SK-N-SH (cell line): ENCODE data around the gene RPL21. TPM values are rescaled to one million over a fixed set of nuclear protein-coding genes. Genes with fewer than 3 reads are reported as not detected.

Source experiments
- CTCF ChIA-PET: fragments of 300-600, 350-600 bp; formaldehyde crosslinking; extraction: SDS; loops from one replicate; lab custom pipeline; 2021; lab: Yijun Ruan, JAX
- POLR2A ChIA-PET: fragments of 350-600 bp; sonication (Branson Sonifier 250); formaldehyde crosslinking; extraction: SDS; loops from one replicate; lab custom pipeline; 2020; ENCODE audit warnings: antibody characterized with exemption, inconsistent platforms; lab: Yijun Ruan, JAX
- DNase-seq: peaks from one replicate; pipeline ENCODE4 v3.0.0; 2012
- H2AFZ ChIP-seq: fragments of 200-600 bp; sonication (generic); 2 replicates; pipeline ENCODE4 v1.8.1; 2016; ENCODE audit warnings: antibody characterized with exemption, mild to moderate bottlenecking, low read depth
- H3F3A ChIP-seq: fragments of 200-600 bp; sonication (generic); replicated peaks from 2 replicates; pipeline ENCODE3; 2016; ENCODE audit warnings: antibody characterized with exemption, mild to moderate bottlenecking; ENCODE audit not compliant: insufficient read depth
- H3K27ac ChIP-seq, 2 experiments: fragments of 200-500 bp in 1 of 2; fragments of 200-600 bp in 1 of 2; sonication (Bioruptor generic) in 1 of 2; sonication (generic), shearing (Covaris generic) in 1 of 2; 2 replicates each; pipeline versions ENCODE4 v1.5.1 to v1.6.1; 2014 to 2016; ENCODE audit warnings: low read depth in 2 of 2, inconsistent platforms in 1 of 2, low read length in 1 of 2, mild to moderate bottlenecking in 1 of 2, mixed read lengths in 1 of 2
- H3K27me3 ChIP-seq: fragments of 200-600 bp; sonication (generic), shearing (Covaris generic); 2 replicates; pipeline ENCODE4 v1.6.1; 2016; ENCODE audit warnings: mixed run types; ENCODE audit not compliant: insufficient read depth
- H3K36me3 ChIP-seq, 2 experiments: fragments of 200-500 bp in 1 of 2; fragments of 200-600 bp in 1 of 2; sonication (Bioruptor generic) in 1 of 2; sonication (generic) in 1 of 2; replicated peaks in 1 of 2; 2 replicates each; pipeline versions ENCODE3 to v1.5.1; 2014 to 2016; ENCODE audit warnings: low read length in 1 of 2, mild to moderate bottlenecking in 1 of 2; ENCODE audit not compliant: insufficient read depth in 2 of 2, control insufficient read depth in 1 of 2
- H3K4me1 ChIP-seq, 2 experiments: fragments of 200-500 bp in 1 of 2; fragments of 200-600 bp in 1 of 2; sonication (Bioruptor generic) in 1 of 2; sonication (generic), shearing (Covaris generic) in 1 of 2; 2 replicates each; pipeline versions ENCODE4 v1.5.1 to v1.6.1; 2014 to 2016; ENCODE audit warnings: low read depth in 1 of 2, low read length in 1 of 2, mixed run types in 1 of 2; ENCODE audit not compliant: insufficient read depth in 2 of 2, control insufficient read depth in 1 of 2
- H3K4me2 ChIP-seq: fragments of 200-600 bp; sonication (generic), shearing (Covaris generic); 2 replicates; pipeline ENCODE4 v1.6.1; 2017; ENCODE audit warnings: mixed run types
- H3K4me3 ChIP-seq, 2 experiments: fragments of 200-500 bp in 1 of 2; fragments of 200-600 bp in 1 of 2; sonication (Bioruptor generic) in 1 of 2; sonication (generic), shearing (Covaris generic) in 1 of 2; 2 replicates each; pipeline versions ENCODE4 v1.5.1 to v1.8.1; 2014 to 2016; ENCODE audit warnings: low read depth in 2 of 2, inconsistent platforms in 1 of 2, low read length in 1 of 2, mild to moderate bottlenecking in 1 of 2, mixed read lengths in 1 of 2, moderate library complexity in 1 of 2
- H3K79me2 ChIP-seq: fragments of 200-600 bp; sonication (generic); 2 replicates; pipeline ENCODE4 v1.8.1; 2017; ENCODE audit warnings: mild to moderate bottlenecking; ENCODE audit not compliant: insufficient read depth
- H3K9ac ChIP-seq: fragments of 200-600 bp; sonication (generic); 2 replicates; pipeline ENCODE4 v1.6.1; 2017; ENCODE audit warnings: mixed run types
- H3K9me2 ChIP-seq: fragments of 200-600 bp; sonication (generic); 2 replicates; pipeline ENCODE4 v1.6.1; 2017; ENCODE audit warnings: mixed run types
- H3K9me3 ChIP-seq: fragments of 200-600 bp; sonication (generic); 2 replicates; pipeline ENCODE4 v1.6.1; 2017; ENCODE audit warnings: mixed run types, mild to moderate bottlenecking, moderate library complexity
- H4K20me1 ChIP-seq: fragments of 200-600 bp; sonication (generic); 2 replicates; pipeline ENCODE4 v1.6.1; 2017; ENCODE audit warnings: mild to moderate bottlenecking, mixed run types; ENCODE audit not compliant: insufficient read depth
- CTCF ChIP-seq: fragments of 200-600 bp; sonication (generic); IDR thresholded peaks from 2 replicates; pipeline ENCODE4 v1.6.1; 2017; ENCODE audit warnings: antibody characterized with exemption, mild to moderate bottlenecking, moderate library complexity
- ELF1 ChIP-seq: IDR thresholded peaks from 2 replicates; pipeline ENCODE4 v1.4.0; 2012
- EP300 ChIP-seq, 2 experiments: IDR thresholded peaks; 2 replicates each; pipeline versions ENCODE4 v1.4.0 to v1.6.1; 2012; ENCODE audit warnings: borderline replicate concordance in 1 of 2, low read depth in 1 of 2, low read length in 1 of 2
- FOSL2 ChIP-seq: IDR thresholded peaks from 2 replicates; pipeline ENCODE4 v1.4.0; 2012; ENCODE audit warnings: low read depth, mild to moderate bottlenecking, moderate library complexity, borderline replicate concordance
- GABPA ChIP-seq: IDR thresholded peaks from 2 replicates; pipeline ENCODE4 v1.4.0; 2012; ENCODE audit warnings: low read depth, mild to moderate bottlenecking
- MEF2A ChIP-seq: IDR thresholded peaks from 2 replicates; pipeline ENCODE4 v1.4.0; 2012; ENCODE audit warnings: low read depth, borderline replicate concordance
- MXI1 ChIP-seq: IDR thresholded peaks from 2 replicates; pipeline ENCODE4 v1.6.1; 2012; ENCODE audit warnings: mild to moderate bottlenecking, low read depth, low read length, improper control_type of control experiment
- NRF1 ChIP-seq: IDR thresholded peaks from 2 replicates; pipeline ENCODE4 v1.6.1; 2012; ENCODE audit warnings: low read depth, mild to moderate bottlenecking, low read length
- RCOR1 ChIP-seq: fragments of 150-350 bp; IDR thresholded peaks from 2 replicates; pipeline ENCODE4 v1.6.1; 2017; ENCODE audit warnings: antibody characterized with exemption, low read length
- RFX5 ChIP-seq: IDR thresholded peaks from 2 replicates; pipeline ENCODE4 v1.6.1; 2012; ENCODE audit warnings: mild to moderate bottlenecking, improper control_type of control experiment, low read length
- SIN3A ChIP-seq: IDR thresholded peaks from 2 replicates; pipeline ENCODE4 v1.6.1; 2012; ENCODE audit warnings: low read depth, mild to moderate bottlenecking, low read length, moderate library complexity, borderline replicate concordance
- TAF1 ChIP-seq: IDR thresholded peaks from 2 replicates; pipeline ENCODE4 v1.6.1; 2012; ENCODE audit warnings: low read depth, mild to moderate bottlenecking, low read length, moderate library complexity, borderline replicate concordance
- TEAD4 ChIP-seq: IDR thresholded peaks from 2 replicates; pipeline ENCODE4 v1.4.0; 2012; ENCODE audit warnings: mild to moderate bottlenecking, borderline replicate concordance; ENCODE audit not compliant: insufficient read depth
- USF1 ChIP-seq: IDR thresholded peaks from 2 replicates; pipeline ENCODE4 v1.4.0; 2012; ENCODE audit warnings: low read depth, borderline replicate concordance
- ZBTB33 ChIP-seq: IDR thresholded peaks from 2 replicates; pipeline ENCODE4 v1.4.0; 2012; ENCODE audit warnings: low read depth, borderline replicate concordance
- WGBS: methylation state at CpG from one replicate; pipeline ENCODE4 v1.1.6; 2017; ENCODE audit warnings: low lambda C conversion rate; 5-methylcytosine and 5-hydroxymethylcytosine counted together
- polyA plus RNA-seq, 3 experiments: library from polyadenylated mRNA; depleted of rRNA; stranded (reverse); fragments of >200 nt; gene quantifications; 2 replicates each; pipeline ENCODE4 v1.2.3, GENCODE V29; 2012

The RPL21 gene
- polyA plus RNA-seq, 1 of the 3 experiments (the other 2 are of a cell fraction), result 1,261 TPM

DNA sequence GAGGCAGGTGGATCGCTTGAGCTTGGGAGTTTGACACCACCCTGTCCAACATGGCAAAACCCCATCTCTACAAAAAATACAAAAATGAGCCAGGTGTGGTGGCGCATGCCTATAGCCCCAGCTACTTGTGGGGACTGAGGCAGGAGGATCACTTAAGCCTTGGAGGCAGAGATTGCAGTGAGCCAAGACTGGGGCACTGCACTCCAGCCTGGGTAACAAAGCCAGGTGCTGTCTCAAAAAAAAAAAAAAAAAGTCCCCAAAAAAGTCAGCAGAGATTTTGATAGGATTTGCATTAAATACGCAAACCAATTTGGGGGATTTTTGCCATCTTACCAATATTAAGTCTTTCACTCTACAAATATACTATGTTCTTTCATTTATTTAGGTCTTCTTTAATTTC is 21.7 kb upstream of the RPL21 start:
- Histone ChIP-seq H3K36me3 (no peaks in the 10 kb centered on the region), H4K20me1 (no peaks in the 10 kb centered on the region), H3K4me3 (no peak overlapping the region), H3K4me1 (no peaks in the 10 kb centered on the region), H3K79me2 (no peaks in the 10 kb centered on the region), H3K27ac (no peak overlapping the region), H3F3A (no peaks in the 10 kb centered on the region), H3K27me3 (no peaks in the 10 kb centered on the region), H3K9me3 (peaks cover 31% of the 10 kb centered on the region; the same call in 1 of the 2 replicates), H3K9ac (no peak overlapping the region)
- DNase-seq, result no peak
- POLR2A ChIA-PET, result no interaction called here
- CTCF ChIA-PET, result no interaction called here
- no peak for TF ChIP-seq MEF2A
- TF ChIP-seq FOSL2, result no peak
- TF ChIP-seq ZBTB33, result no peak
- TF ChIP-seq RCOR1, result no peak
- TF ChIP-seq MXI1, result no peak
- TF ChIP-seq GABPA, result no peak
- TF ChIP-seq, all 33 proteins: peak for 0
- Histone ChIP-seq H2AFZ (no peak overlapping the region), H3K4me2 (no peak overlapping the region), H3K9me2 (no peaks in the 10 kb centered on the region)
- WGBS, result 74% methylated on average over 3 of the region's 3 CpGs

- peaks cover 18% of the 10 kb centered on the region; the same call in 1 of the 2 replicates for H3K9me3 ChIP-seq
- no peaks in the 10 kb centered on the region for H4K20me1 ChIP-seq
- no peak overlapping the region for H3K4me2 ChIP-seq
- no peak overlapping the region for H3K4me3 ChIP-seq
- no peak overlapping the region for H3K9ac ChIP-seq
- TF ChIP-seq RFX5 (no peak), TAF1 (no peak), SIN3A (no peak), ELF1 (no peak), NRF1 (no peak), EP300 (IDR thresholded peaks at IDR 0.05; ENCODE audit: borderline replicate concordance in 1 of 2, low read depth in 1 of 2, low read length in 1 of 2) (no peak), USF1 (no peak), CTCF (no peak), MXI1 (no peak), TEAD4 (no peak)
- no peaks in the 10 kb centered on the region for H3K9me2 ChIP-seq
- no peaks in the 10 kb centered on the region for H3K36me3 ChIP-seq
- no peak overlapping the region for H2AFZ ChIP-seq
- no peaks in the 10 kb centered on the region for H3K79me2 ChIP-seq
- WGBS, result 78% methylated on average over 5 of the region's 5 CpGs
- DNase-seq, result no peak
- no peak overlapping the region for H3K27ac ChIP-seq
- POLR2A ChIA-PET, result no interaction called here
- H3K4me1 ChIP-seq, result no peaks in the 10 kb centered on the region
- no peaks in the 10 kb centered on the region for H3F3A ChIP-seq
- CTCF ChIA-PET, result interaction anchor here (0.7 kb wide), 1 partner anchor 109 kb away, joined by 3 read pairs; no protein-coding TSS in a partner anchor
- H3K27me3 ChIP-seq, result no peaks in the 10 kb centered on the region
Observed at GRCh38 chr13:27233964-27234363, 17.4 kb upstream of the RPL21 start.
